ENCODE data around the gene GOSR1.
"Not testable (repeated sequence)": the region's sequence is repeated elsewhere in the genome, so short reads cannot be mapped to it uniquely, and the experiment has no call there.

GOSR1 gene

DNA sequence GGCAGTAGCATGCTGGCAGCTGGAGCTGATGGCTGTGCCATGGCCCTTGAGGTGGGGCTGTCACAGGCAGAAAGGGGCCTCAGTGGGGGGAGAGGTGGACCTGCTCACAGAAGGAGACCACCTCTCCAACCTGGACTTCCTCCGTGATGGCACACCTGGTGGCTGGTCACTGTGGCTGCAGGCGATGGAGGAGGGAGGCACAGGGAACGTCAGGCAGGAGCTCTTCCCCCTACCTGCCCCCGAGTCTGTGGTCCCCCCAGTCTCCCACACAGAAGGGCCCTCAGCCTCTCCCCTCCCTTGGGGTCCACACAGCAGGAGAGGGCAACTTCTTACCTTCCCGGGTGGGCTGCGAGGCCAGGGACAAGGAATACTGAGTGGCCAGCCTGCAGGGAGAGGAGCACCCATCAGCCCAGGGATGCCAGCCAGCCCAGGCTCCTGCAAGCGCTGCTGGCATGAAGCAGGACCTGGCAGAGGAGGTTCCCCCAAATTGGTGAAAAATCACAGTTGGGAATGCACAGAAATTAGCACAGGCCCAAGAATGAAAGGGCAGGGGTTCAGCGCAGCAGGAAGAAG, 96.5 kb downstream of the GOSR1 start:
- in situ Hi-C loops (cut with MboI; ENCODE audit: low sequenced_read_pairs): no loop called here

- in situ Hi-C loops (cut with MboI; ENCODE audit: low sequenced_read_pairs): not testable (repeated sequence)
Measured at GRCh38 chr17:30574309-30574708, 97.1 kb downstream of the GOSR1 start.

- in situ Hi-C loops (cut with MboI; ENCODE audit: low sequenced_read_pairs): not testable (repeated sequence)
Measured at GRCh38 chr17:30574806-30575205, 97.6 kb downstream of the GOSR1 start.

DNA sequence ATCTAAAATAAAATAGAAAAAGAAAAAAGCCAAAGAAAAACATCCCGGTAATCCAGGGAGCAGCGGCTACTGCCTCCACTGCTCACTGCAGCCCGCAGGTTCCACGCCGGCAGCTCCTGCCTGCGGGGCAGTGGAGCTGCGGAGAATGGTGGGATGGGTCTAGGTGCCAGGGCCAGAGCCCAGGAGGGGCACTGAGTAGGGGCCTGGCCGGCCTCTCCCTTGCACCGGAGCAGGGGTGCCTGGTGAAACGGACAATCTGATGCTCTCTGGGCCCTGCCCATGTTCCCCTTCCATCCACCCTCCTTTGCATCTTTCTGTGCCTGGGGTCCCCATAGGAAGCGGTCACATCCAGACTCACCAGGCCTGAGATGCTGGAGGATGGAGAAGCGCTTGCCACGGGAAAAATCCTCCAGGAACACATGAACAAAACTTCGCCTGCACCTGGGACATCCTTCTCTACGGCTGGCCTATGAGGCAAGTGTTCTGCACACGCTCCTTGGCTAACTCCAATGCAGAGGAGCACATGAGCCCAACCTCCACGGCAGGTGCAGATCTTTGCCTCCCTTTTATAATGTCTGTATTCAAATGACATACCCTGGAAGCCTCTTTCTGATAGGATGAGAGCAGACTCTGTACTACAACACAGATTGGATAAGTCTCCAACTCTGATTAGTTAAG, 98.6 kb downstream of the GOSR1 start:
- in situ Hi-C loops (cut with MboI; ENCODE audit: low sequenced_read_pairs): not testable (repeated sequence)

GRCh38 chr17:30576326-30576861, 99.2 kb downstream of the GOSR1 start:
- in situ Hi-C loops (cut with MboI; ENCODE audit: low sequenced_read_pairs): no loop called here
